A673 (cell line): Measurements from ENCODE around the gene CDC42BPA. TPM values are rescaled to one million over a fixed set of nuclear protein-coding genes. Genes with fewer than 3 reads are reported as not detected.

Experiments used
- BruUV-seq: library from RNA; stranded (reverse); fragments of 400-500 nt; replicated peaks from 2 replicates; lab custom pipeline; 2021; lab: Mats Ljungman, UMichigan
- CTCF ChIA-PET: fragments of 300-600 bp; sonication (Branson Sonifier 250); formaldehyde crosslinking; loops from one replicate; lab custom pipeline; 2022; ENCODE audit warnings: antibody characterized with exemption; lab: Charles Lee
- POLR2A ChIA-PET: fragments of 300-600 bp; sonication (Branson Sonifier 250); formaldehyde crosslinking; loops from one replicate; lab custom pipeline; 2022; ENCODE audit warnings: antibody characterized with exemption; ENCODE audit not compliant: low non-redundant PET; lab: Charles Lee
- DNase-seq: peaks from one replicate; pipeline ENCODE4 v3.0.0-alpha.2; 2015; ENCODE audit warnings: low spot score
- H3K27ac ChIP-seq: fragments of 200-600 bp; sonication (generic); 2 replicates; pipeline ENCODE4 v1.5.1; 2016; ENCODE audit warnings: mixed run types, low read depth, mild to moderate bottlenecking, mixed read lengths, antibody characterized with exemption, low read length; ENCODE audit not compliant: poor library complexity, severe bottlenecking
- H3K27me3 ChIP-seq: fragments of 200-600 bp; sonication (generic); replicated peaks from 2 replicates; pipeline ENCODE4 v1.6.1; 2017; ENCODE audit warnings: mixed run types, low read depth, mild to moderate bottlenecking, mixed read lengths, antibody characterized with exemption, low read length; ENCODE audit not compliant: insufficient read depth, poor library complexity
- H3K36me3 ChIP-seq: fragments of 200-600 bp; sonication (generic); 2 replicates; pipeline ENCODE4 v1.6.1; 2016; ENCODE audit warnings: mixed run types, mild to moderate bottlenecking, mixed read lengths, antibody characterized with exemption, low read length; ENCODE audit not compliant: insufficient read depth, poor library complexity, severe bottlenecking
- H3K4me1 ChIP-seq: fragments of 200-600 bp; sonication (generic); 2 replicates; pipeline ENCODE4 v1.6.1; 2017; ENCODE audit warnings: mixed run types, mild to moderate bottlenecking, mixed read lengths, antibody characterized with exemption, low read length; ENCODE audit not compliant: insufficient read depth, poor library complexity, severe bottlenecking
- H3K4me3 ChIP-seq: fragments of 200-600 bp; sonication (generic); 2 replicates; pipeline ENCODE4 v1.5.1; 2016; ENCODE audit warnings: low read depth, mixed run types, mild to moderate bottlenecking, mixed read lengths, low read length; ENCODE audit not compliant: poor library complexity, severe bottlenecking
- H3K9me3 ChIP-seq: fragments of 200-600 bp; sonication (generic); 2 replicates; pipeline ENCODE4 v1.6.1; 2016; ENCODE audit warnings: mixed run types, low read depth, mild to moderate bottlenecking, mixed read lengths, antibody characterized with exemption, low read length; ENCODE audit not compliant: poor library complexity, severe bottlenecking
- CTCF ChIP-seq: fragments of 300-800, 200-600 bp; sonication (generic); conservative IDR thresholded peaks from 2 replicates; pipeline ENCODE4 v1.5.1; 2017; ENCODE audit warnings: low read depth, mild to moderate bottlenecking, antibody characterized with exemption, low read length, moderate library complexity, mixed read lengths
- EZH2 ChIP-seq: fragments of 200-600 bp; sonication (generic); IDR thresholded peaks from 2 replicates; pipeline ENCODE4 v1.6.1; 2017; ENCODE audit warnings: borderline replicate concordance, low read depth, mild to moderate bottlenecking, mixed read lengths, antibody characterized with exemption, low read length; ENCODE audit not compliant: poor library complexity, severe bottlenecking
- intact Hi-C: fragments of 100-400 bp; cut with micrococcal nuclease; formaldehyde crosslinking; loops from one replicate; pipeline ENCODE4 v1.10.0; 2022; ENCODE audit not compliant: unreplicated experiment
- total RNA-seq: library from RNA; stranded (reverse); gene quantifications from 2 replicates; pipeline ENCODE4 v1.2.3, GENCODE V29; 2021

Gene CDC42BPA
- total RNA-seq, 1 experiment from 2014 or later: 21.7 TPM

GRCh38 chr1:227314014-227314848, 4.1 kb downstream of the CDC42BPA start:
- TF ChIP-seq EZH2: no peak
- TF ChIP-seq CTCF: no peak
- no peak for DNase-seq
- CTCF ChIA-PET: no interaction called here
- H3K4me1 ChIP-seq: peaks cover 11% of the 10 kb centered on the region
- intact Hi-C loops: loop anchor here (10.0 kb wide), 1 partner anchor 121 kb away; no protein-coding TSS in a partner anchor
- H3K36me3 ChIP-seq: no peaks in the 10 kb centered on the region
- no TSS peak for BruUV-seq
- H3K27ac ChIP-seq: no peak overlapping the region
- H3K4me3 ChIP-seq: peak overlapping the region; percentile 90
- H3K9me3 ChIP-seq: no peaks in the 10 kb centered on the region
- no peaks in the 10 kb centered on the region for H3K27me3 ChIP-seq
- POLR2A ChIA-PET: interaction anchor here (0.7 kb wide), 1 partner anchor 1227 kb away, joined by 3 read pairs; no protein-coding TSS in a partner anchor

- H3K36me3 ChIP-seq: no peaks in the 10 kb centered on the region
- no peaks in the 10 kb centered on the region for H3K27me3 ChIP-seq
- peaks cover 11% of the 10 kb centered on the region for H3K4me1 ChIP-seq
- ChIA-PET CTCF (no interaction called here), POLR2A (no interaction called here)
- no peak overlapping the region for H3K27ac ChIP-seq
- intact Hi-C loops: loop anchor here (10.0 kb wide), 1 partner anchor 122 kb away; no protein-coding TSS in a partner anchor
- no peaks in the 10 kb centered on the region for H3K9me3 ChIP-seq
- no TSS peak for BruUV-seq
- TF ChIP-seq EZH2 (no peak), CTCF (no peak)
- no peak for DNase-seq
- H3K4me3 ChIP-seq: no peak overlapping the region
Measured at GRCh38 chr1:227312361-227313025, 5.8 kb downstream of the CDC42BPA start.

- H3K27me3 ChIP-seq: no peaks in the 10 kb centered on the region
- H3K36me3 ChIP-seq: no peaks in the 10 kb centered on the region
- POLR2A ChIA-PET: no interaction called here
- no peak for TF ChIP-seq EZH2
- TF ChIP-seq CTCF: no peak
- no peak for DNase-seq
- CTCF ChIA-PET: no interaction called here
- H3K27ac ChIP-seq: no peak overlapping the region
- intact Hi-C loops: loop anchor here (10.0 kb wide), 1 partner anchor 123 kb away; no protein-coding TSS in a partner anchor
- peaks cover 11% of the 10 kb centered on the region for H3K4me1 ChIP-seq
- no peaks in the 10 kb centered on the region for H3K9me3 ChIP-seq
- BruUV-seq: no TSS peak
- H3K4me3 ChIP-seq: no peak overlapping the region
Measured at GRCh38 chr1:227311389-227312001, 6.8 kb downstream of the CDC42BPA start.
